Spleen (tissue), 7 donors: ENCODE results near the gene BORA.

Experiments used
- POLR2A ChIP-seq, 3 donors: fragments of 450-650 bp; IDR thresholded peaks; one replicate each; pipeline ENCODE4 v1.5.1; 2017; ENCODE audit warnings: antibody characterized with exemption in 3 of 3, mild to moderate bottlenecking in 1 of 3
- POLR2AphosphoS5 ChIP-seq, 3 donors: sonication (generic); formaldehyde crosslinking; IDR thresholded peaks; one replicate each; pipeline ENCODE4 v1.5.1; 2017; ENCODE audit warnings: antibody characterized with exemption in 3 of 3
- TF ChIP-seq, protein P1 (sequence below), 11 experiments: fragments of 200-600 bp in 7 of 11; fragments of 450-650 bp in 4 of 11; sonication (generic) in 4 of 11; IDR thresholded peaks in 8 of 11; conservative IDR thresholded peaks in 3 of 11; 1 replicate in 7 of 11; 2 replicates in 4 of 11; pipeline versions ENCODE4 v1.4.0 to v1.8.0; 2016 to 2021; ENCODE audit warnings: antibody characterized with exemption in 11 of 11, inconsistent platforms in 4 of 11, mild to moderate bottlenecking in 1 of 11
- donor health status: DM: no; HTN: no; CAD: no; lungs with moderate emphysema.
- donor health status: DM: no; HTN: no; CAD: no.
- donor health status: DM: no; HTN: no; CAD: no.

DNA sequence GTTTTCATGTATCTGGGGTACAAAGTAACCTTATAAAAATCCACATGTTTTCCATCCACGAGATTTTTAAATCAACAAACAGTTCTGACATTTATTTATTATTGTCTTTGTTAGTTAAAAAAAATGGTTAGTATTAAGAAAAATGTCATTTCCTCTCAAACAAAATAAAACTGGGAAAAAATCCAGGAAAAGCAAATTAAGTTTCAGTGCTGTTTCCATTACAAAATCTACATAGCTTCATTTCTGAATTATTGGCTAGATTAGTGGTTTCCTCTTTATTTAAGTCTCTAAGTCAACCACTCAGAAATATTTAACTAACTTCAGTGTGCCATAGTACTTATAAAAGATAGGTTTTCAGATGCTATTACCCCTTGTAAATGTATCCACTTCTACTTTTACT lies 49.4 kb upstream of the BORA start:
- TF ChIP-seq, protein P1, sequence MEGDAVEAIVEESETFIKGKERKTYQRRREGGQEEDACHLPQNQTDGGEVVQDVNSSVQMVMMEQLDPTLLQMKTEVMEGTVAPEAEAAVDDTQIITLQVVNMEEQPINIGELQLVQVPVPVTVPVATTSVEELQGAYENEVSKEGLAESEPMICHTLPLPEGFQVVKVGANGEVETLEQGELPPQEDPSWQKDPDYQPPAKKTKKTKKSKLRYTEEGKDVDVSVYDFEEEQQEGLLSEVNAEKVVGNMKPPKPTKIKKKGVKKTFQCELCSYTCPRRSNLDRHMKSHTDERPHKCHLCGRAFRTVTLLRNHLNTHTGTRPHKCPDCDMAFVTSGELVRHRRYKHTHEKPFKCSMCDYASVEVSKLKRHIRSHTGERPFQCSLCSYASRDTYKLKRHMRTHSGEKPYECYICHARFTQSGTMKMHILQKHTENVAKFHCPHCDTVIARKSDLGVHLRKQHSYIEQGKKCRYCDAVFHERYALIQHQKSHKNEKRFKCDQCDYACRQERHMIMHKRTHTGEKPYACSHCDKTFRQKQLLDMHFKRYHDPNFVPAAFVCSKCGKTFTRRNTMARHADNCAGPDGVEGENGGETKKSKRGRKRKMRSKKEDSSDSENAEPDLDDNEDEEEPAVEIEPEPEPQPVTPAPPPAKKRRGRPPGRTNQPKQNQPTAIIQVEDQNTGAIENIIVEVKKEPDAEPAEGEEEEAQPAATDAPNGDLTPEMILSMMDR (IDR thresholded peaks at IDR 0.05 in 8 of 11, conservative IDR thresholded peaks at IDR 0.05 in 3 of 11) = no peak
- TF ChIP-seq POLR2A (IDR thresholded peaks at IDR 0.05) (no peak), POLR2AphosphoS5 (IDR thresholded peaks at IDR 0.05) (no peak)
